WTC11 (cell line): ENCODE data around the gene OSBPL9.

Experiments
- ESRRA ChIP-seq: sonication (generic); formaldehyde crosslinking; IDR thresholded peaks from 2 replicates; pipeline ENCODE4 v1.8.1; 2022; ENCODE audit warnings: mild to moderate bottlenecking, missing genetic modification reagents, borderline replicate concordance
- ETV6 ChIP-seq: sonication (generic); formaldehyde crosslinking; IDR thresholded peaks from 2 replicates; pipeline ENCODE4 v1.8.1; 2022; ENCODE audit warnings: mild to moderate bottlenecking, missing genetic modification reagents
- MYBL2 ChIP-seq: sonication (generic); formaldehyde crosslinking; IDR thresholded peaks from 2 replicates; pipeline ENCODE4 v1.8.1; 2023; ENCODE audit warnings: mild to moderate bottlenecking, moderate library complexity, missing genetic modification reagents
- NFYB ChIP-seq: sonication (generic); formaldehyde crosslinking; conservative IDR thresholded peaks from 2 replicates; pipeline ENCODE4 v1.8.0; 2022; ENCODE audit warnings: low read depth, missing genetic modification reagents
- TCF7 ChIP-seq: sonication (generic); formaldehyde crosslinking; IDR thresholded peaks from 2 replicates; pipeline ENCODE4 v1.8.0; 2022; ENCODE audit warnings: mild to moderate bottlenecking, low read depth, missing genetic modification reagents, moderate library complexity
- ZNF396 ChIP-seq: fragments of 250-450 bp; sonication (Bioruptor Pico); IDR thresholded peaks from 2 replicates; pipeline ENCODE4 v1.8.0; 2021; ENCODE audit warnings: mild to moderate bottlenecking, moderate library complexity, borderline replicate concordance
- TF ChIP-seq, protein P1 (sequence below): sonication (generic); formaldehyde crosslinking; IDR thresholded peaks from 2 replicates; pipeline ENCODE4 v1.8.1; 2023; ENCODE audit warnings: mild to moderate bottlenecking, missing genetic modification reagents
- TF ChIP-seq, protein P2 (sequence below): fragments of 200-600 bp; IDR thresholded peaks from 2 replicates; pipeline ENCODE4 v1.8.0; 2022; ENCODE audit warnings: antibody characterized with exemption
- TF ChIP-seq, protein P3 (sequence below): fragments of 250-450 bp; sonication (Bioruptor Pico); IDR thresholded peaks from 2 replicates; pipeline ENCODE4 v2.1.2; 2022; ENCODE audit warnings: mild to moderate bottlenecking, moderate library complexity
- TF ChIP-seq, protein P4 (sequence below): sonication (generic); formaldehyde crosslinking; IDR thresholded peaks from 2 replicates; pipeline ENCODE4 v1.8.0; 2022; ENCODE audit warnings: mild to moderate bottlenecking, missing genetic modification reagents
- TF ChIP-seq, protein P5 (sequence below): sonication (generic); formaldehyde crosslinking; IDR thresholded peaks from 2 replicates; pipeline ENCODE4 v1.8.1; 2022; ENCODE audit warnings: low read depth, missing genetic modification reagents, borderline replicate concordance
- TF ChIP-seq, protein P6 (sequence below): sonication (generic); formaldehyde crosslinking; IDR thresholded peaks from 2 replicates; pipeline ENCODE4 v1.8.1; 2022; ENCODE audit warnings: mild to moderate bottlenecking, missing genetic modification reagents, moderate library complexity, borderline replicate concordance
- TF ChIP-seq, protein P7 (sequence below): sonication (generic); formaldehyde crosslinking; IDR thresholded peaks from 2 replicates; pipeline ENCODE4 v1.8.1; 2023; ENCODE audit warnings: mild to moderate bottlenecking, missing genetic modification reagents, moderate library complexity

DNA sequence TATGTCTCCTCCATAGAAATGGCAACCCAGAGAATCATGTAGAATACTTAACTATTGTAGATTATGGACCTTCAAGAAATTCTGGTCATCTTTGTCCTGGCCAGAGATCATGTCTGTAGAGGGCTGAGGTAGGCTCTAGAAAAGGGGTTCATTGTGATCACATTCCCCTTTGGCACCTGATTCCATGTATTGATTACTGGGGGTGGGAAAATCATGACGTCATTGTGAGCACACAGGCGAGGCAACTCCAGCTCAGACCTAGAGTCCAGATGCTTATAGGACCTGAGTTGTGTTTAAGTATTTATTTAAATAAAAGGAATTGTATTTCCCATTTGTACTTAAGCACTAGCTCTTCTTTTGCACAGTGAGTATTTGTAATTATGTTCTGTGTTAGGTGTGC is 93.1 kb downstream of the OSBPL9 start:
- TF ChIP-seq, protein P1, sequence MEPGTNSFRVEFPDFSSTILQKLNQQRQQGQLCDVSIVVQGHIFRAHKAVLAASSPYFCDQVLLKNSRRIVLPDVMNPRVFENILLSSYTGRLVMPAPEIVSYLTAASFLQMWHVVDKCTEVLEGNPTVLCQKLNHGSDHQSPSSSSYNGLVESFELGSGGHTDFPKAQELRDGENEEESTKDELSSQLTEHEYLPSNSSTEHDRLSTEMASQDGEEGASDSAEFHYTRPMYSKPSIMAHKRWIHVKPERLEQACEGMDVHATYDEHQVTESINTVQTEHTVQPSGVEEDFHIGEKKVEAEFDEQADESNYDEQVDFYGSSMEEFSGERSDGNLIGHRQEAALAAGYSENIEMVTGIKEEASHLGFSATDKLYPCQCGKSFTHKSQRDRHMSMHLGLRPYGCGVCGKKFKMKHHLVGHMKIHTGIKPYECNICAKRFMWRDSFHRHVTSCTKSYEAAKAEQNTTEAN (CRISPR knock-in tag), result no peak
- TF ChIP-seq ETV6 (CRISPR knock-in tag), result no peak
- TF ChIP-seq, protein P2, sequence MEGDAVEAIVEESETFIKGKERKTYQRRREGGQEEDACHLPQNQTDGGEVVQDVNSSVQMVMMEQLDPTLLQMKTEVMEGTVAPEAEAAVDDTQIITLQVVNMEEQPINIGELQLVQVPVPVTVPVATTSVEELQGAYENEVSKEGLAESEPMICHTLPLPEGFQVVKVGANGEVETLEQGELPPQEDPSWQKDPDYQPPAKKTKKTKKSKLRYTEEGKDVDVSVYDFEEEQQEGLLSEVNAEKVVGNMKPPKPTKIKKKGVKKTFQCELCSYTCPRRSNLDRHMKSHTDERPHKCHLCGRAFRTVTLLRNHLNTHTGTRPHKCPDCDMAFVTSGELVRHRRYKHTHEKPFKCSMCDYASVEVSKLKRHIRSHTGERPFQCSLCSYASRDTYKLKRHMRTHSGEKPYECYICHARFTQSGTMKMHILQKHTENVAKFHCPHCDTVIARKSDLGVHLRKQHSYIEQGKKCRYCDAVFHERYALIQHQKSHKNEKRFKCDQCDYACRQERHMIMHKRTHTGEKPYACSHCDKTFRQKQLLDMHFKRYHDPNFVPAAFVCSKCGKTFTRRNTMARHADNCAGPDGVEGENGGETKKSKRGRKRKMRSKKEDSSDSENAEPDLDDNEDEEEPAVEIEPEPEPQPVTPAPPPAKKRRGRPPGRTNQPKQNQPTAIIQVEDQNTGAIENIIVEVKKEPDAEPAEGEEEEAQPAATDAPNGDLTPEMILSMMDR, result no peak
- TF ChIP-seq, protein P3, sequence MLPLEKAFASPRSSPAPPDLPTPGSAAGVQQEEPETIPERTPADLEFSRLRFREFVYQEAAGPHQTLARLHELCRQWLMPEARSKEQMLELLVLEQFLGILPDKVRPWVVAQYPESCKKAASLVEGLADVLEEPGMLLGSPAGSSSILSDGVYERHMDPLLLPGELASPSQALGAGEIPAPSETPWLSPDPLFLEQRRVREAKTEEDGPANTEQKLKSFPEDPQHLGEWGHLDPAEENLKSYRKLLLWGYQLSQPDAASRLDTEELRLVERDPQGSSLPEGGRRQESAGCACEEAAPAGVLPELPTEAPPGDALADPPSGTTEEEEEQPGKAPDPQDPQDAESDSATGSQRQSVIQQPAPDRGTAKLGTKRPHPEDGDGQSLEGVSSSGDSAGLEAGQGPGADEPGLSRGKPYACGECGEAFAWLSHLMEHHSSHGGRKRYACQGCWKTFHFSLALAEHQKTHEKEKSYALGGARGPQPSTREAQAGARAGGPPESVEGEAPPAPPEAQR (CRISPR knock-in tag), result no peak
- TF ChIP-seq, protein P4, sequence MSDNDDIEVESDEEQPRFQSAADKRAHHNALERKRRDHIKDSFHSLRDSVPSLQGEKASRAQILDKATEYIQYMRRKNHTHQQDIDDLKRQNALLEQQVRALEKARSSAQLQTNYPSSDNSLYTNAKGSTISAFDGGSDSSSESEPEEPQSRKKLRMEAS (CRISPR knock-in tag), result no peak
- TF ChIP-seq ZNF396 (CRISPR knock-in tag), result no peak
- no peak for TF ChIP-seq ESRRA (CRISPR knock-in tag)
- TF ChIP-seq, protein P5, sequence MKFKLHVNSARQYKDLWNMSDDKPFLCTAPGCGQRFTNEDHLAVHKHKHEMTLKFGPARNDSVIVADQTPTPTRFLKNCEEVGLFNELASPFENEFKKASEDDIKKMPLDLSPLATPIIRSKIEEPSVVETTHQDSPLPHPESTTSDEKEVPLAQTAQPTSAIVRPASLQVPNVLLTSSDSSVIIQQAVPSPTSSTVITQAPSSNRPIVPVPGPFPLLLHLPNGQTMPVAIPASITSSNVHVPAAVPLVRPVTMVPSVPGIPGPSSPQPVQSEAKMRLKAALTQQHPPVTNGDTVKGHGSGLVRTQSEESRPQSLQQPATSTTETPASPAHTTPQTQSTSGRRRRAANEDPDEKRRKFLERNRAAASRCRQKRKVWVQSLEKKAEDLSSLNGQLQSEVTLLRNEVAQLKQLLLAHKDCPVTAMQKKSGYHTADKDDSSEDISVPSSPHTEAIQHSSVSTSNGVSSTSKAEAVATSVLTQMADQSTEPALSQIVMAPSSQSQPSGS (CRISPR knock-in tag), result no peak
- no peak for TF ChIP-seq TCF7
- TF ChIP-seq NFYB (CRISPR knock-in tag), result no peak
- no peak for TF ChIP-seq MYBL2 (CRISPR knock-in tag)
- TF ChIP-seq, protein P6, sequence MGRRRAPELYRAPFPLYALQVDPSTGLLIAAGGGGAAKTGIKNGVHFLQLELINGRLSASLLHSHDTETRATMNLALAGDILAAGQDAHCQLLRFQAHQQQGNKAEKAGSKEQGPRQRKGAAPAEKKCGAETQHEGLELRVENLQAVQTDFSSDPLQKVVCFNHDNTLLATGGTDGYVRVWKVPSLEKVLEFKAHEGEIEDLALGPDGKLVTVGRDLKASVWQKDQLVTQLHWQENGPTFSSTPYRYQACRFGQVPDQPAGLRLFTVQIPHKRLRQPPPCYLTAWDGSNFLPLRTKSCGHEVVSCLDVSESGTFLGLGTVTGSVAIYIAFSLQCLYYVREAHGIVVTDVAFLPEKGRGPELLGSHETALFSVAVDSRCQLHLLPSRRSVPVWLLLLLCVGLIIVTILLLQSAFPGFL, result no peak
- TF ChIP-seq, protein P7, sequence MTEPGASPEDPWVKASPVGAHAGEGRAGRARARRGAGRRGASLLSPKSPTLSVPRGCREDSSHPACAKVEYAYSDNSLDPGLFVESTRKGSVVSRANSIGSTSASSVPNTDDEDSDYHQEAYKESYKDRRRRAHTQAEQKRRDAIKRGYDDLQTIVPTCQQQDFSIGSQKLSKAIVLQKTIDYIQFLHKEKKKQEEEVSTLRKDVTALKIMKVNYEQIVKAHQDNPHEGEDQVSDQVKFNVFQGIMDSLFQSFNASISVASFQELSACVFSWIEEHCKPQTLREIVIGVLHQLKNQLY (CRISPR knock-in tag), result no peak
